ENCODE results near the gene ATG12. TPM values are rescaled to one million over a fixed set of nuclear protein-coding genes. Genes with fewer than 3 reads are reported as not detected.
"Not testable (repeated sequence)": the region's sequence is repeated elsewhere in the genome, so short reads cannot be mapped to it uniquely, and the experiment has no call there.

ATG12 gene
- total RNA-seq, 6 experiments from 2014 or later = 18.4 to 32.4 (median 21.8) TPM

GRCh38 chr5:115829913-115830312, 11.5 kb downstream of the ATG12 start:
- peaks cover 0 to 19% (median 9%) of the 10 kb centered on the region in 4 donors for H3K36me3 ChIP-seq
- WGBS (ENCODE audit: insufficient coverage, low coverage, low lambda C conversion rate, missing lambda C conversion rate) = 26% methylated on average over 4 of the region's 5 CpGs
- H3K27ac ChIP-seq = peak overlapping the region in 1 of 3 donors; percentile 71
- H3K4me1 ChIP-seq = peaks cover 0 to 22% (median 6%) of the 10 kb centered on the region in 4 donors
- H3K9me3 ChIP-seq = no peaks in the 10 kb centered on the region
- H3K27me3 ChIP-seq = no peaks in the 10 kb centered on the region
- intact Hi-C loops (cut with DNase I) = loop anchor here in 1 of 2 donors (10.0 kb wide), 1 partner anchor 205 kb away; the partner anchor contains the start of gene TMED7
- TF ChIP-seq POLR2A (IDR thresholded peaks at IDR 0.05) = no peak
- no peak for TF ChIP-seq CTCF (IDR thresholded peaks at IDR 0.05)
- peak overlapping the region in 1 of 3 donors; percentile 8 for H3K4me3 ChIP-seq
- DNase-seq = no peak
- peak; percentile 32 to 82 (median 79) for ATAC-seq

- Histone ChIP-seq H3K27me3 (no peaks in the 10 kb centered on the region), H3K9me3 (no peaks in the 10 kb centered on the region), H3K27ac (no peak overlapping the region), H3K4me3 (no peak overlapping the region), H3K36me3 (peaks cover 0 to 8% (median 2%) of the 10 kb centered on the region in 4 donors), H3K4me1 (peaks cover 0 to 16% (median 3%) of the 10 kb centered on the region in 4 donors)
- WGBS (ENCODE audit: insufficient coverage, low coverage, low lambda C conversion rate, missing lambda C conversion rate) = 97% methylated on average over 3 of the region's 4 CpGs
- no peak for ATAC-seq
- TF ChIP-seq CTCF (IDR thresholded peaks at IDR 0.05) (no peak), POLR2A (IDR thresholded peaks at IDR 0.05) (no peak)
- intact Hi-C loops (cut with DNase I) = no loop called here
- DNase-seq = no peak
Measured at GRCh38 chr5:115825948-115826347, 15.4 kb downstream of the ATG12 start.

- H3K36me3 ChIP-seq; H3K9me3 ChIP-seq; ATAC-seq; H3K4me1 ChIP-seq; H3K4me3 ChIP-seq; H3K27me3 ChIP-seq; DNase-seq; intact Hi-C loops (cut with DNase I); H3K27ac ChIP-seq: not testable (repeated sequence)
- no CpG with 5 or more reads among the region's 1 CpG for WGBS (ENCODE audit: insufficient coverage, low coverage, low lambda C conversion rate, missing lambda C conversion rate)
Measured at GRCh38 chr5:115824983-115825382, 16.4 kb downstream of the ATG12 start.

GRCh38 chr5:115820846-115821245, 20.5 kb downstream of the ATG12 start:
- TF ChIP-seq CTCF (IDR thresholded peaks at IDR 0.05) (no peak), POLR2A (IDR thresholded peaks at IDR 0.05) (no peak)
- 93% methylated on average over 1 of the region's 1 CpG for WGBS (ENCODE audit: insufficient coverage, low coverage, low lambda C conversion rate, missing lambda C conversion rate)
- Histone ChIP-seq H3K36me3 (no peaks in the 10 kb centered on the region), H3K4me1 (peaks cover 0 to 17% (median 0%) of the 10 kb centered on the region in 4 donors), H3K9me3 (no peaks in the 10 kb centered on the region), H3K27me3 (no peaks in the 10 kb centered on the region), H3K27ac (no peak overlapping the region), H3K4me3 (no peak overlapping the region)
- DNase-seq = no peak
- intact Hi-C loops (cut with DNase I) = no loop called here
- no peak for ATAC-seq

- H3K27me3 ChIP-seq = no peaks in the 10 kb centered on the region
- no peak for ATAC-seq
- WGBS (ENCODE audit: insufficient coverage, low coverage, low lambda C conversion rate, missing lambda C conversion rate) = 93% methylated on average over 13 of the region's 18 CpGs
- H3K4me1 ChIP-seq = peaks cover 0 to 17% (median 0%) of the 10 kb centered on the region in 4 donors
- TF ChIP-seq POLR2A (IDR thresholded peaks at IDR 0.05) (no peak), CTCF (IDR thresholded peaks at IDR 0.05) (no peak)
- DNase-seq = peak in 1 of 3 donors; percentile 42
- no peak overlapping the region for H3K4me3 ChIP-seq
- no peaks in the 10 kb centered on the region for H3K36me3 ChIP-seq
- no peaks in the 10 kb centered on the region for H3K9me3 ChIP-seq
- H3K27ac ChIP-seq = peak overlapping the region in 1 of 3 donors; percentile 40
- intact Hi-C loops (cut with DNase I) = no loop called here
Measured at GRCh38 chr5:115818821-115819220, 22.5 kb downstream of the ATG12 start.

All from right lobe of liver (tissue), 6 donors.